ENCODE results near the gene SOX2. TPM values are rescaled to one million over a fixed set of nuclear protein-coding genes. Genes with fewer than 3 reads are reported as not detected.

The SOX2 gene
- total RNA-seq, 3 donors from 2014 or later (not counting 1 experiment from before 2014, with no cell fraction given): not detected

DNA sequence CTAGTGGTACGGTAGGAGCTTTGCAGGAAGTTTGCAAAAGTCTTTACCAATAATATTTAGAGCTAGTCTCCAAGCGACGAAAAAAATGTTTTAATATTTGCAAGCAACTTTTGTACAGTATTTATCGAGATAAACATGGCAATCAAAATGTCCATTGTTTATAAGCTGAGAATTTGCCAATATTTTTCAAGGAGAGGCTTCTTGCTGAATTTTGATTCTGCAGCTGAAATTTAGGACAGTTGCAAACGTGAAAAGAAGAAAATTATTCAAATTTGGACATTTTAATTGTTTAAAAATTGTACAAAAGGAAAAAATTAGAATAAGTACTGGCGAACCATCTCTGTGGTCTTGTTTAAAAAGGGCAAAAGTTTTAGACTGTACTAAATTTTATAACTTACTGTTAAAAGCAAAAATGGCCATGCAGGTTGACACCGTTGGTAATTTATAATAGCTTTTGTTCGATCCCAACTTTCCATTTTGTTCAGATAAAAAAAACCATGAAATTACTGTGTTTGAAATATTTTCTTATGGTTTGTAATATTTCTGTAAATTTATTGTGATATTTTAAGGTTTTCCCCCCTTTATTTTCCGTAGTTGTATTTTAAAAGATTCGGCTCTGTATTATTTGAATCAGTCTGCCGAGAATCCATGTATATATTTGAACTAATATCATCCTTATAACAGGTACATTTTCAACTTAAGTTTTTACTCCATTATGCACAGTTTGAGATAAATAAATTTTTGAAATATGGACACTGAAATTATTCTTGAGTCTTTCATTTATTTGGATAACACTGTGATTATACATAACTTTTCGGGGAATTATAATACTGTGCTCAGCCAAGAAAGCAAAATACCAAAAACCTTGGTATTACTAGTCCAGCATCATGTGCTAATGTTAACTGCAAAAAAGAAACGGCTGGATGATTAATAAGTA is 2.2 kb downstream of the SOX2 start:
- TF ChIP-seq, protein P1, sequence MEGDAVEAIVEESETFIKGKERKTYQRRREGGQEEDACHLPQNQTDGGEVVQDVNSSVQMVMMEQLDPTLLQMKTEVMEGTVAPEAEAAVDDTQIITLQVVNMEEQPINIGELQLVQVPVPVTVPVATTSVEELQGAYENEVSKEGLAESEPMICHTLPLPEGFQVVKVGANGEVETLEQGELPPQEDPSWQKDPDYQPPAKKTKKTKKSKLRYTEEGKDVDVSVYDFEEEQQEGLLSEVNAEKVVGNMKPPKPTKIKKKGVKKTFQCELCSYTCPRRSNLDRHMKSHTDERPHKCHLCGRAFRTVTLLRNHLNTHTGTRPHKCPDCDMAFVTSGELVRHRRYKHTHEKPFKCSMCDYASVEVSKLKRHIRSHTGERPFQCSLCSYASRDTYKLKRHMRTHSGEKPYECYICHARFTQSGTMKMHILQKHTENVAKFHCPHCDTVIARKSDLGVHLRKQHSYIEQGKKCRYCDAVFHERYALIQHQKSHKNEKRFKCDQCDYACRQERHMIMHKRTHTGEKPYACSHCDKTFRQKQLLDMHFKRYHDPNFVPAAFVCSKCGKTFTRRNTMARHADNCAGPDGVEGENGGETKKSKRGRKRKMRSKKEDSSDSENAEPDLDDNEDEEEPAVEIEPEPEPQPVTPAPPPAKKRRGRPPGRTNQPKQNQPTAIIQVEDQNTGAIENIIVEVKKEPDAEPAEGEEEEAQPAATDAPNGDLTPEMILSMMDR (IDR thresholded peaks at IDR 0.05): no peak
- H3K27me3 ChIP-seq (ENCODE audit: control insufficient read depth, insufficient read depth, low read length): peaks cover 86% of the 10 kb centered on the region
- DNase-seq (no peak), ATAC-seq (no peak)
- H3K36me3 ChIP-seq (ENCODE audit: control insufficient read depth, insufficient read depth, low read length): no peaks in the 10 kb centered on the region
- Mint-ChIP-seq H3K4me3 (no peak overlapping the region), H3K4me1 (peaks cover 6 to 7% of the 10 kb centered on the region in 2 donors), H3K27me3 (ENCODE audit: low read depth in 2 of 2) (peaks cover 45 to 62% of the 10 kb centered on the region in 2 donors), H3K27ac (no peak overlapping the region), H3K36me3 (peaks cover 29% of the 10 kb centered on the region), H3K9me3 (peaks cover 2 to 8% of the 10 kb centered on the region in 2 donors)
- H3K9me3 ChIP-seq (ENCODE audit: control insufficient read depth, insufficient read depth, low read length): peaks cover 4% of the 10 kb centered on the region
- H3K4me1 ChIP-seq (ENCODE audit: control insufficient read depth, insufficient read depth, low read length): peaks cover 24% of the 10 kb centered on the region
- no peak overlapping the region for H3K4me3 ChIP-seq (ENCODE audit: low read length)
- H3K27ac ChIP-seq (ENCODE audit: low read length): no peak overlapping the region
- WGBS (ENCODE audit: insufficient coverage): 27% methylated on average over 3 of the region's 13 CpGs
- intact Hi-C loops (cut with micrococcal nuclease): no loop called here

- Histone ChIP-seq H3K36me3 (ENCODE audit: control insufficient read depth, insufficient read depth, low read length) (no peaks in the 10 kb centered on the region), H3K4me3 (ENCODE audit: low read length) (no peak overlapping the region), H3K27me3 (ENCODE audit: control insufficient read depth, insufficient read depth, low read length) (peaks cover 77% of the 10 kb centered on the region), H3K4me1 (ENCODE audit: control insufficient read depth, insufficient read depth, low read length) (peaks cover 21% of the 10 kb centered on the region), H3K9me3 (ENCODE audit: control insufficient read depth, insufficient read depth, low read length) (peaks cover 8% of the 10 kb centered on the region), H3K27ac (ENCODE audit: low read length) (no peak overlapping the region)
- ATAC-seq: no peak
- Mint-ChIP-seq H3K4me1 (no peaks in the 10 kb centered on the region), H3K36me3 (peaks cover 26% of the 10 kb centered on the region), H3K9me3 (peaks cover 2 to 4% of the 10 kb centered on the region in 2 donors), H3K4me3 (no peak overlapping the region), H3K27me3 (ENCODE audit: low read depth in 2 of 2) (peaks cover 52 to 72% of the 10 kb centered on the region in 2 donors), H3K27ac (no peak overlapping the region)
- intact Hi-C loops (cut with micrococcal nuclease): no loop called here
- DNase-seq: no peak
- WGBS (ENCODE audit: insufficient coverage): 8% methylated on average over 12 of the region's 15 CpGs
- TF ChIP-seq, protein P1 (IDR thresholded peaks at IDR 0.05): no peak
These were observed 4.0 kb downstream of the SOX2 start for GRCh38 chr3:181715571-181716340.

DNA sequence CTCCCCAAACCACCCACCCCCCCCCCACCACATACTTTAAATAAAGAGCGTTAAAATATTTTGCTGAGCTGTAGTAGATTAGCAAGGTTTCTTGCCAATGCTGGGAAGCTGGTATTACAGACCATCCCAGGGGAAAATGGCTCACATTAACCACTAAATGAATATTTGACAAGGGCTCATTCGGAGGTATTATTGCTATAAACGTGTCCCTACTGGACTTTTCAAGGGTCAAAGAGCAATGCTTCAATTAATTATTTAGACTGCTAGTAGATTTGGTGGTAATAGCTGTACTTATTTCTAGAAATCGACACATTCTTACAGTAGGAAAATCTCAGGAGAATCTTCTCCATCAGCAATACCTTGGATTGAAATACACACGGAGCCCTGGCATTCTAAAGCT is 5.2 kb downstream of the SOX2 start:
- H3K4me1 ChIP-seq (ENCODE audit: control insufficient read depth, insufficient read depth, low read length): peaks cover 11% of the 10 kb centered on the region
- no peak overlapping the region for H3K4me3 ChIP-seq (ENCODE audit: low read length)
- H3K27me3 ChIP-seq (ENCODE audit: control insufficient read depth, insufficient read depth, low read length): peaks cover 76% of the 10 kb centered on the region
- H3K27ac Mint-ChIP-seq: no peak overlapping the region
- TF ChIP-seq, protein P1 (IDR thresholded peaks at IDR 0.05): no peak
- no peaks in the 10 kb centered on the region for H3K36me3 ChIP-seq (ENCODE audit: control insufficient read depth, insufficient read depth, low read length)
- ATAC-seq (no peak), DNase-seq (no peak)
- peaks cover 64 to 84% of the 10 kb centered on the region in 2 donors for H3K27me3 Mint-ChIP-seq (ENCODE audit: low read depth in 2 of 2)
- H3K27ac ChIP-seq (ENCODE audit: low read length): no peak overlapping the region
- WGBS (ENCODE audit: insufficient coverage): 13% methylated on average over 2 of the region's 5 CpGs
- no peaks in the 10 kb centered on the region for H3K4me1 Mint-ChIP-seq
- intact Hi-C loops (cut with micrococcal nuclease): no loop called here
- H3K9me3 ChIP-seq (ENCODE audit: control insufficient read depth, insufficient read depth, low read length): peaks cover 8% of the 10 kb centered on the region
- H3K36me3 Mint-ChIP-seq: peaks cover 38% of the 10 kb centered on the region
- H3K9me3 Mint-ChIP-seq: peaks cover 3 to 7% of the 10 kb centered on the region in 2 donors
- H3K4me3 Mint-ChIP-seq: no peak overlapping the region

Measured in natural killer cell (primary cell).